NCI-H748 treated with DMSO at 0.1 percent for 48 hours (cell line): ENCODE results near the gene OSM.

ENCODE experiments used
- DNase-seq: peaks from one replicate; lab custom pipeline; 2025; lab: John Stamatoyannopoulos, UW

Gene OSM

GRCh38 chr22:30285176-30285845, 18.7 kb upstream of the OSM start:
- no peak for DNase-seq

DNA sequence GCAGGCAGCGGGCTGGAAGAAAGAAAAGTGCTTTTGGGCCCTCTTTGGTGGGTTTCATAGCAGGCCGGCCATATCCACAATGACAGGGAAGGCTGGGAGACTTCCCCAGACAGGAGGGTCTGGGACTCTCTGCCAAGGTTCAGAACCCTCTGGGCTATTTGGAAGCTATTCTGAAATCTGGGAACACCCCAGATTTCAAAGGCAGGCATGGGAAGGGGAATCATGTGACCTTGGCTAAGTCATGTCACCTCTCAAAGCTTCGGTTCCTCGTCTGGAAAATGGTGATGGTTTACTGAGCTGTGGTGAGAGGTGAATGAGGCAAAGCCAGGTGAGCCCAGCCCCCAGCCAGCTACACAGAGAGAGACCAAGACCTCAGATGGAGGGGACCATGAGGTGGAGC, 18.0 kb upstream of the OSM start:
- no peak for DNase-seq

DNA sequence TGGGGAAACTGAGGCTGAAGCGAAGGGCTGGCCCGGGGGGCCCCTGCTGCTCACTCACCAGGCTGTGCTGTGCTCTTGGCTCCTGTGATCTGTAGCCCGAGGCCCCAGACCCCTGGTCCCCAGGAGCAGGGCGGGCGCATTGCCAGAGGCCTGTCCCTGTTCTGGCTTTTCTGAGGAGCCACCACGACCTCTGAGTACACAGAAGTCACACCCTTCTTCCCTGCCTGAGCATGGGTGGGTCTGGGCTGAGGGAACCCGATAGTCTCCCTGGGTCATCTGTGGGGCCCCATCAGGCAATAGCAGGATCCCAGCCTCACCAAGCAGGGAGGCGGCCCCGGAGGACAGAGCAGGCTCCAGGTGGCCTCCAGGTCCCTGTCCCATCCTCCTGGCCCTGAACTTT, 17.5 kb upstream of the OSM start:
- no peak for DNase-seq

- DNase-seq: no peak
Measured at GRCh38 chr22:30283342-30283741, 16.7 kb upstream of the OSM start.

DNA sequence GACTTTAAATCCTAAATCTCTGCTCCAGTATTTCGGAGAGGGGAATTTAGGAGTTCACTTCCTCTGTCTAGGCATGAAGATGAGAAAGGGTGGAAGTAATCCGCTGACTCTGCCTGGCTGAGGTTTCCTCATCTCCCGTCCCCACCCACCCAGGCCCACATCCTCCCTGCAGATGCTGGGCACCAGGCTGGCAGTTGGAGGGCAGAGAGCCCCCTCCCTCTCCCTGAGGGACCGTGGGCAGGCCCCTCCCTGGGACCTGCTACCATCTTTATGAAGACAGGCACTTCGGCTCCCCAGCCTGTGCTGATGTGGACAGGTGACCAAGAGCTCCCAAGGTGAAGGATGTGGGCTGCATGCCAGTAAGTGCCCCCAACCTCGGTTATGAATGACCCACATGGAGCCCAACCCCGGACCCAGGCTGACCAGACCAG, 16.0 kb upstream of the OSM start:
- no peak for DNase-seq

DNA sequence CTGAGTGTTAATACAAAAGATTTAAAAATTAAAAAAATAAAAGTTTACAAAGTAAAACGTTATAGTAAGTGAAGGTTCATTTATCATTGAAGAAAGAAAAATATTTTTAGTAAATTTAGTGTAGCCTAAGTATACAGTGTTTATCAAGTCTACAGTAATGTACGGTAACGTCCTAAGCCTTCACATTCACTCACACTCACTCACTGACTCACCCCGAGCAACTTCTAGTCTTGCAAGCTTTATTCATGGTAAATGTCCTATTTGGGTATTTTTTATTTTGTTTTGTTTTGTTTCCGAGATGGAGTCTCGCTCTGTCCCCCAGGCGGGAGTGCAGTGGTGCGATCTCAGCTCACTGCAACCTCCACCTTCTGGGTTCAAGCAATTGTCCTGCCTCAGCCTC, 13.9 kb upstream of the OSM start:
- no peak for DNase-seq

GRCh38 chr22:30279932-30280331, 13.3 kb upstream of the OSM start:
- no peak for DNase-seq

GRCh38 chr22:30279046-30279788, 12.6 kb upstream of the OSM start:
- DNase-seq: no peak

DNA sequence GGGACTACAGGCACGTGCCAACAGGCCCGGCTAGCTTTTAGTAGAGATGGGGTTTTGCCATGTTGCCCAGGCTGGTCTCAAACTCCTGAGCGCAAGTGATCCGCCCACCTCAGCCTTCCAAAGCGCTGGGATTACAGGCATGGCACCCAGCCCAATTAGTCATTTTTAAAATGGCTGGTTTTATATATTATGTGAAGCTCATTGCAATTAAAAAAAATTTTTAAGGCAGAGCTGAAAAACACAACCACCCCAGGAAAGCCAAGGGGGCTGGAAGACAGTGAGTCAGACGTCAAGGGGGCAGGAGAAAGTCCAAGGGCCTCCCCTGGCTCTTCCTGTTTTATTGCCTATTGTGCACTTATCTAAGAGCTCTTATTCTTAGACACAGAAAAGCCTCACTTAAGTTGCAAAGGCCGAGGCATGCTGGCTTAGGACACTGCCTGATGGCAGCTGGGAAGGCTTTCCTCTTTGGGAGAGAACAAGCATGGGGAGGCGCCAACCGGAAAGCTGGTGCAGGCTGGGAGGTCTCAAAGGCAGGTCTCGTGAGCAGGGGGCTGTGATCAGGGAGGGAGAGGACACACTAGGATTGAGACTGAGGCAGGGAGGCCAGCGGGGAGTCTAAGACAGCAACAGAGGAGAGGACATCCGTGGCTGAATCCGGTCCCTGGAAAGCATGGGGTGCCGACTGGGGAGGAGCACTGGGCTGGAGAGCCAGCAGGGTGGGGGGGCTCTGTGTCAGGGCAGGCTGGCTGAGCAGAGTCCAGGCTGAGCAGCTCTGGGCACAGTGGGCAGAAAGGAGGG, 11.1 kb upstream of the OSM start:
- DNase-seq: no peak

GRCh38 chr22:30276039-30276438, 9.4 kb upstream of the OSM start:
- DNase-seq: no peak

DNA sequence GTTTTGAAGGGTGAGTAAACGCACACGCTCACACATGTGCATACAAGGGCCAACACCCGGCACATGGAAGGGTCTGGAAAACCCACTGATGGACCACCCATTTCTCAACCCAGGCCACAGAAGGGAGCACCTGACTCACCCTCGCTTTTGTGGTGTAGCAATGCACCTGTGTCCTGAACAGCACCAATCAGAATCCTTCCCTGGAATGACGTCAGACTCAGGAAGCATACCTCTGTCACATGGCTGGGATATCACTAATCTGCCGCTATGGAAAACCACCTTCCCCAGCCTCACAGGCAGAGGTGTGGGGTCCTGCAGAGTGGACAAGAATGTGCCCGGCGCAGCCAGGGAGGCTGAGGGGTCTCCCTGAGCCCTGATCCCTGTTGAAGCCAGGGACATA, 9.0 kb upstream of the OSM start:
- no peak for DNase-seq

- no peak for DNase-seq
Measured at GRCh38 chr22:30274437-30274812, 7.8 kb upstream of the OSM start.

DNA sequence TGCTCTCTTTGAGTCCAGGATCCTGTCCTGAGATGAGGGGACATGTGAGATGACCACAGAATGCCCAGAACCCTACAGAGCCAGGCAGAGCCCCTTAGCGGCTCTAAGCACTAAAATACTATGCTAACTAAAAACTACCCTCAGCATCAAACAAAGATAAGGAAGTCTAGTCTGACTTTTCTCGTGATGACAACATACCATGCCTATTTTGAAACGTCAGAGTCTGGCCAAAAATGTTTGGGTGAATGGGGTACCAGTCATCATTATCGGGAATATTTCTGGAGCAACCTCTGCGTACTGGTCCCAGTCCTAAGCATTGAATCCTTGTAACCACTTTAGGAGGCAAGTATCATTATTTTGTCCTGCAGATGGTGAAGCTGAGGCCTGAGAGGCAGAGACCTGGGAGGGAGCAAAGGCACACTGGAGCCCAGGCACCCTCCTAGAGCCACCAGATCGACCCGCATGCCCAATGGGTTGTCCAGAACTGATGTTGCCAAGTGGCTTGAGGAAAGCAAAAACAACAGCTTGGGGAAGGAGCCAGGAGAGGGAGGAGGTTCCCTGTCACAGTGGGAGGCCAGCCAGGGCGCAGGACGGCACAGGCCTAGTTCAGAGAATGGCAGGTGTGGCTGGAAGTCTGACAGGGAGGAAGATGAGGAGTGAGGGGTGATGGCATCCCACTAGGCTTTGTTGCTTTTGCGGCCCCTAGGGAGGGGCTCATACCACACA, 7.2 kb upstream of the OSM start:
- no peak for DNase-seq

- no peak for DNase-seq
Measured at GRCh38 chr22:30272781-30273601, 6.3 kb upstream of the OSM start.

DNA sequence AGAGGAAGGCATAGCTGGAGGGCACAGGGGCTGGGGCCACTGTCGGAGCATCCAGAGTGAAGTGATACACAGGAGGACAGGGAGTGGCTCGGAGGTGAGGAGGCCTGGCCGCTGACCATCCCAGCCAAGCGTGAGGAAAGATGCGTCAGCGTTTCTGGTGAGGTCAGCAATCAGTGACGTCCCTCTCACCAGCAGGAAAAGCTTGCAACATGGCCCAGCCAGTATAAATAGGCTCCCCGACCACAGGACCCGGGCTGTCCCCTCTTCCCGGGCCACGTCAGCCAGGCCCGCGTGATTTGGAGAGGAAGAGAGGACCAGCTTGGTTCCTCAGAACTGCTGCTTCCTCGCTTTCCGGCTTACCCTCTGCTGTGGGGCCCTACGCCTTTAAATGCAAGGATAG, 4.2 kb upstream of the OSM start:
- DNase-seq: no peak

DNA sequence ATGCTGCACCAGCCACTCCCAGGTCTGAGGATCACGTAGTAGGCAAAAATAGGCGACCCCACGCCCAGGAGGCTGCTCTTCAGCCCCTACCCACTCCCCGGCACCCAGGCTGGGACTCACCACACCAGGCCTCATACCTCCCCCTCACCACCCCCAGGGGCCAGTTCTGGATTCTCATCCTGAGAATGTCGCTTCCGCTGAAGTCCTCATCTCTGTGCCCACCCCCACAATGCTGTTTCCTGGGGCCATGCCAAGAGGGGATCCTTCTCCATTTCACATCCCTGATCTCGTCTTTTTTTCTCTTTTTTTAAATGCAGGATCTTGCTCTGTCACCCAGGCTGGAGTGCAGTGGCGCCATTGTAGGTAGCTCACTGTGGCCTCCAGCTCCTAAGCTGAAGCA, 1.7 kb upstream of the OSM start:
- no peak for DNase-seq

- DNase-seq: no peak
Measured at GRCh38 chr22:30267382-30268302, 991 bp upstream of the OSM start.

GRCh38 chr22:30265823-30266444, 717 bp downstream of the OSM start:
- no peak for DNase-seq

DNA sequence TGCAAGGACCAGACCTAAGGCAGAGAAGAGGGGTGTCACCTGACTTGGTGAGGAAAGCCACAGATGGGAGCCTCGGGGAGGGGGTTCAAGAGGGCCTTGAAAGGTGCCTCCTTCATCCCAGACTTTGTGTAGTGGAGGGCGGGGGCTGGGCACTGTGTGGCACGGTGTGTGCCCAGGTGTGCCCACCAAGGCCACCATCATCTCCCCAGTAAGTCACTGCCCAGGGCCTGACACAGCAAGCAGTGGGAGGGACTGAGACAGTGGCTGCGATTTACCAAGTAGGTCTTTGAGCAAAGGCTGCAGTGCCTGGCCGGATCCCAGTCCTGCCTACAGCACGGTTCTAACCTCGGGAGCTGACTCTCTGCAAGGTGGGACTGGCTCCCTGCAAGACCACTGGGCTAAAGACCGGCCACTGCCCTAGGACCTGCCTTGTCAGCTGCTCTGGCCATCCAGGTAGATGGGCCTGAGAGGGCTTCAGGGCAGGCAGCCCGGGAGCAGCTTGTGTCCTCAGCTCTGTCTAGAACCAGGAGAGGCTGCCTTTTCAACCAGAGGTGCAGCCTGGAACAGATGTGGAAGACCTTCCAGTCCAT, 1.4 kb downstream of the OSM start:
- no peak for DNase-seq

GRCh38 chr22:30263883-30264282, 2.8 kb downstream of the OSM start:
- DNase-seq: no peak
